Lower lobe of right lung (tissue), 2 donors: ENCODE data around the gene GRM8. TPM values are rescaled to one million over a fixed set of nuclear protein-coding genes. Genes with fewer than 3 reads are reported as not detected.
A peak's percentile ranks its signal among the peaks of the same experiment; 100 is the strongest.

Experiments used
- ATAC-seq, 2 donors: fragments of 200-7000 bp; cut with Tn5 transposase; one replicate each; pipeline ENCODE4 v1.9.1; 2020 to 2022; ENCODE audit warnings: mild to moderate bottlenecking in 2 of 2, moderate library complexity in 2 of 2
- DNase-seq: peaks from one replicate; pipeline ENCODE4 v3.0.0-alpha.2; 2020
- H3K27ac ChIP-seq: fragments of 200-600 bp; one replicate; pipeline ENCODE4 v1.8.0; 2022
- H3K27me3 ChIP-seq: fragments of 200-600 bp; one replicate; pipeline ENCODE4 v1.8.0; 2022; ENCODE audit warnings: low read depth
- H3K36me3 ChIP-seq: fragments of 200-600 bp; one replicate; pipeline ENCODE4 v1.8.0; 2022; ENCODE audit warnings: mild to moderate bottlenecking
- H3K4me1 ChIP-seq: fragments of 200-600 bp; one replicate; pipeline ENCODE4 v1.8.0; 2022
- H3K4me3 ChIP-seq: fragments of 200-600 bp; one replicate; pipeline ENCODE4 v1.8.0; 2022; ENCODE audit warnings: mild to moderate bottlenecking
- H3K9me3 ChIP-seq: fragments of 200-600 bp; one replicate; pipeline ENCODE4 v1.8.0; 2022
- intact Hi-C: fragments of 100-400 bp; cut with DNase I; formaldehyde crosslinking; loops from one replicate; pipeline ENCODE4 v1.11.0; 2022
- total RNA-seq: library from RNA; stranded (reverse); fragmentation: NEBNext Ultra II Directional; extraction: Animal tissue kit (Norgen Biotek cat#: 25700); gene quantifications from one replicate; pipeline ENCODE4 v1.2.1, GENCODE V29; 2021
- TF ChIP-seq, protein P1 (sequence below): fragments of 200-600 bp; IDR thresholded peaks from one replicate; pipeline ENCODE4 v1.8.0; 2022; ENCODE audit warnings: antibody characterized with exemption, mild to moderate bottlenecking
- donor health status: DM: no; HTN: yes; CAD: no; lungs with severe emphysema.

The GRM8 gene
- total RNA-seq, 1 donor from 2014 or later: not detected

- Histone ChIP-seq H3K36me3 (no peaks in the 10 kb centered on the region), H3K27ac (no peak overlapping the region), H3K27me3 (no peaks in the 10 kb centered on the region), H3K4me3 (no peak overlapping the region), H3K4me1 (no peaks in the 10 kb centered on the region), H3K9me3 (no peaks in the 10 kb centered on the region)
- ATAC-seq (no peak), DNase-seq (no peak)
- TF ChIP-seq, protein P1, sequence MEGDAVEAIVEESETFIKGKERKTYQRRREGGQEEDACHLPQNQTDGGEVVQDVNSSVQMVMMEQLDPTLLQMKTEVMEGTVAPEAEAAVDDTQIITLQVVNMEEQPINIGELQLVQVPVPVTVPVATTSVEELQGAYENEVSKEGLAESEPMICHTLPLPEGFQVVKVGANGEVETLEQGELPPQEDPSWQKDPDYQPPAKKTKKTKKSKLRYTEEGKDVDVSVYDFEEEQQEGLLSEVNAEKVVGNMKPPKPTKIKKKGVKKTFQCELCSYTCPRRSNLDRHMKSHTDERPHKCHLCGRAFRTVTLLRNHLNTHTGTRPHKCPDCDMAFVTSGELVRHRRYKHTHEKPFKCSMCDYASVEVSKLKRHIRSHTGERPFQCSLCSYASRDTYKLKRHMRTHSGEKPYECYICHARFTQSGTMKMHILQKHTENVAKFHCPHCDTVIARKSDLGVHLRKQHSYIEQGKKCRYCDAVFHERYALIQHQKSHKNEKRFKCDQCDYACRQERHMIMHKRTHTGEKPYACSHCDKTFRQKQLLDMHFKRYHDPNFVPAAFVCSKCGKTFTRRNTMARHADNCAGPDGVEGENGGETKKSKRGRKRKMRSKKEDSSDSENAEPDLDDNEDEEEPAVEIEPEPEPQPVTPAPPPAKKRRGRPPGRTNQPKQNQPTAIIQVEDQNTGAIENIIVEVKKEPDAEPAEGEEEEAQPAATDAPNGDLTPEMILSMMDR: no peak
- intact Hi-C loops: no loop called here
Measured at GRCh38 chr7:126979722-126980121, 273.0 kb downstream of the GRM8 start.

DNA sequence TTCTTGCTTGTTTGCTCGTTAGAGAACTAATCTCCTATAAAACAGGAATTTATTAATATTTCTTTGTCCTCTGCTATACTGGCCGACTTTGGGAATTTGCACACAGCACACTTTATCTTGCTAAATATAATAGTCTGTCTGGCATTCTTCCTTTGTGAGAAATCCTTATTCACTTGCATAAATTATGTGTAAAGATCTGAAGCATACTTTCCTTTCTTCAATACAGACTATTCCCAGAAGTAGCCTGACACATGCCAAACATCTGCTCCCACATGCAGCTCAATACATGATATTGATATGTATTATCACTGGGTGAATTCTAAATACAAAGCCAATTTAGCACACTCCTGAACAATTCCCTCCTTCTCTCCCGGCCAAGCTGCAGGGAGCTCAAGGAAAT, 273.9 kb downstream of the GRM8 start:
- DNase-seq (no peak), ATAC-seq (no peak)
- Histone ChIP-seq H3K27me3 (no peaks in the 10 kb centered on the region), H3K4me1 (no peaks in the 10 kb centered on the region), H3K36me3 (no peaks in the 10 kb centered on the region), H3K27ac (no peak overlapping the region), H3K4me3 (no peak overlapping the region), H3K9me3 (no peaks in the 10 kb centered on the region)
- TF ChIP-seq, protein P1: no peak
- intact Hi-C loops: no loop called here

- no peak overlapping the region for H3K4me3 ChIP-seq
- H3K4me1 ChIP-seq: no peaks in the 10 kb centered on the region
- no peak overlapping the region for H3K27ac ChIP-seq
- TF ChIP-seq, protein P1: no peak
- intact Hi-C loops: no loop called here
- no peaks in the 10 kb centered on the region for H3K36me3 ChIP-seq
- H3K27me3 ChIP-seq: no peaks in the 10 kb centered on the region
- H3K9me3 ChIP-seq: no peaks in the 10 kb centered on the region
- ATAC-seq (no peak), DNase-seq (no peak)
Measured at GRCh38 chr7:126973066-126973465, 279.7 kb downstream of the GRM8 start.

- TF ChIP-seq, protein P1: no peak
- ATAC-seq (no peak), DNase-seq (no peak)
- intact Hi-C loops: no loop called here
- H3K4me3 ChIP-seq: no peak overlapping the region
- H3K27me3 ChIP-seq: no peaks in the 10 kb centered on the region
- no peaks in the 10 kb centered on the region for H3K4me1 ChIP-seq
- no peaks in the 10 kb centered on the region for H3K36me3 ChIP-seq
- H3K9me3 ChIP-seq: no peaks in the 10 kb centered on the region
- H3K27ac ChIP-seq: no peak overlapping the region
Measured at GRCh38 chr7:126972571-126972970, 280.2 kb downstream of the GRM8 start.

GRCh38 chr7:126959649-126960048, 293.1 kb downstream of the GRM8 start:
- TF ChIP-seq, protein P1: no peak
- no peak overlapping the region for H3K27ac ChIP-seq
- no peaks in the 10 kb centered on the region for H3K9me3 ChIP-seq
- intact Hi-C loops: no loop called here
- DNase-seq (no peak), ATAC-seq (no peak)
- H3K36me3 ChIP-seq: no peaks in the 10 kb centered on the region
- no peak overlapping the region for H3K4me3 ChIP-seq
- no peaks in the 10 kb centered on the region for H3K27me3 ChIP-seq
- H3K4me1 ChIP-seq: no peaks in the 10 kb centered on the region

- ATAC-seq: peak in 1 of 2 donors; percentile 48
- Histone ChIP-seq H3K4me3 (no peak overlapping the region), H3K27ac (no peak overlapping the region), H3K9me3 (no peaks in the 10 kb centered on the region), H3K36me3 (no peaks in the 10 kb centered on the region), H3K4me1 (no peaks in the 10 kb centered on the region), H3K27me3 (no peaks in the 10 kb centered on the region)
- intact Hi-C loops: no loop called here
- TF ChIP-seq, protein P1: no peak
- DNase-seq: no peak
Measured at GRCh38 chr7:126958367-126958766, 294.4 kb downstream of the GRM8 start.
